ENCODE results near the gene KRTAP10-11.

DNA sequence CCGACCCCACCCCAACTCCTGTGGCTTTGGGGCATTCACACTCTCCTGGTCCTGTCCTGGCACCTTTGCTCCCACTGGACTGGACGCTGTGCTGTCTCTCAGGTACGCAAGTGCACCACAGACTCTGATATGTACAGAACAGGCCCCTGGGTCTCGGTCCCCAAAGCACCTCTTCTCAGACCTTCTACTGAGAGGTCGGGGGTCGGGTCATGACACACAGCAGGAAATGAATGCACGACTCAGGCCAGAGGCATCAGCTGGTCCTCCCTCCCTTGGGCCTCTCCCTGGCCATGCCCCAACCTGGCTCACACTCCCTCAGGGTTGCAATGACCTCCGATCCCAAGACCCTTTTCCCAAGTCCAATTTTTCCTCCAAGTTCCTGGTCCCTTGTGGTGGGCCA lies 49.0 kb downstream of the KRTAP10-11 start:
- TF ChIP-seq, protein P1, sequence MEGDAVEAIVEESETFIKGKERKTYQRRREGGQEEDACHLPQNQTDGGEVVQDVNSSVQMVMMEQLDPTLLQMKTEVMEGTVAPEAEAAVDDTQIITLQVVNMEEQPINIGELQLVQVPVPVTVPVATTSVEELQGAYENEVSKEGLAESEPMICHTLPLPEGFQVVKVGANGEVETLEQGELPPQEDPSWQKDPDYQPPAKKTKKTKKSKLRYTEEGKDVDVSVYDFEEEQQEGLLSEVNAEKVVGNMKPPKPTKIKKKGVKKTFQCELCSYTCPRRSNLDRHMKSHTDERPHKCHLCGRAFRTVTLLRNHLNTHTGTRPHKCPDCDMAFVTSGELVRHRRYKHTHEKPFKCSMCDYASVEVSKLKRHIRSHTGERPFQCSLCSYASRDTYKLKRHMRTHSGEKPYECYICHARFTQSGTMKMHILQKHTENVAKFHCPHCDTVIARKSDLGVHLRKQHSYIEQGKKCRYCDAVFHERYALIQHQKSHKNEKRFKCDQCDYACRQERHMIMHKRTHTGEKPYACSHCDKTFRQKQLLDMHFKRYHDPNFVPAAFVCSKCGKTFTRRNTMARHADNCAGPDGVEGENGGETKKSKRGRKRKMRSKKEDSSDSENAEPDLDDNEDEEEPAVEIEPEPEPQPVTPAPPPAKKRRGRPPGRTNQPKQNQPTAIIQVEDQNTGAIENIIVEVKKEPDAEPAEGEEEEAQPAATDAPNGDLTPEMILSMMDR (IDR thresholded peaks at IDR 0.05; ENCODE audit: low read length), result no peak
- no peak for TF ChIP-seq EZH2 (IDR thresholded peaks at IDR 0.05; ENCODE audit: borderline replicate concordance, low read length)

Data from OCI-LY1 (cell line).